ENCODE measurements around the gene NFASC.

DNA sequence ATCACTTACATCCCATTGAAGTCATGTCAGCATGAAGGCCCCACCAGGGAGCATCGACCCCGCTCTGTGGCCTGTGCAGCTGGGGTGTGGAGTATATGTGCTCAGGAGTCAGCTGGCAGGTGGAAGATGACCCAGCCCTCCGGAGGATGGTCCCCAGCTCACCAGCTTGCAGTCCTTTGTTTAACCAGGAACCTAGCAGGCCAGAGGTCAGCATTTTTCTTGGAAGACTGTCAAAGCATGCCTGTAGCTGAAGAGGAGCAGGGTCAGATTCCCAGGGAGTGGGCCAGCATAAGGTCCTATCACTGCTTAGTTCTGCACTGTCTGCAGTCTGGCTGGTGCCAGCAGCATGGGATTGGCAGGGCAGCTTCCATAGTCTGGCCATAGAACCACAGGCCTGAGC, 12.7 kb downstream of the NFASC start:
- TF ChIP-seq POLR2A (IDR thresholded peaks at IDR 0.05; ENCODE audit: low read depth, low read length) (no peak), JUN (IDR thresholded peaks at IDR 0.05; ENCODE audit: borderline replicate concordance, insufficient read depth, insufficient read length, low read depth) (no peak), EZH2 (IDR thresholded peaks at IDR 0.05; ENCODE audit: borderline replicate concordance, low read depth, low read length, severe bottlenecking) (no peak)
- TF ChIP-seq, protein P1, sequence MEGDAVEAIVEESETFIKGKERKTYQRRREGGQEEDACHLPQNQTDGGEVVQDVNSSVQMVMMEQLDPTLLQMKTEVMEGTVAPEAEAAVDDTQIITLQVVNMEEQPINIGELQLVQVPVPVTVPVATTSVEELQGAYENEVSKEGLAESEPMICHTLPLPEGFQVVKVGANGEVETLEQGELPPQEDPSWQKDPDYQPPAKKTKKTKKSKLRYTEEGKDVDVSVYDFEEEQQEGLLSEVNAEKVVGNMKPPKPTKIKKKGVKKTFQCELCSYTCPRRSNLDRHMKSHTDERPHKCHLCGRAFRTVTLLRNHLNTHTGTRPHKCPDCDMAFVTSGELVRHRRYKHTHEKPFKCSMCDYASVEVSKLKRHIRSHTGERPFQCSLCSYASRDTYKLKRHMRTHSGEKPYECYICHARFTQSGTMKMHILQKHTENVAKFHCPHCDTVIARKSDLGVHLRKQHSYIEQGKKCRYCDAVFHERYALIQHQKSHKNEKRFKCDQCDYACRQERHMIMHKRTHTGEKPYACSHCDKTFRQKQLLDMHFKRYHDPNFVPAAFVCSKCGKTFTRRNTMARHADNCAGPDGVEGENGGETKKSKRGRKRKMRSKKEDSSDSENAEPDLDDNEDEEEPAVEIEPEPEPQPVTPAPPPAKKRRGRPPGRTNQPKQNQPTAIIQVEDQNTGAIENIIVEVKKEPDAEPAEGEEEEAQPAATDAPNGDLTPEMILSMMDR (IDR thresholded peaks at IDR 0.05; ENCODE audit: extremely low read depth in 1 of 2, insufficient read depth in 1 of 2, low read depth in 1 of 2, low read length in 2 of 2), result no peak
